ENCODE results near the gene OR2A2. TPM values are rescaled to one million over a fixed set of nuclear protein-coding genes. Genes with fewer than 3 reads are reported as not detected.

Gene OR2A2
- total RNA-seq, 2 donors from 2014 or later = not detected

Other genes starting within 250 kb of the OR2A2 start
- gene TCAF1, start 207.4 kb upstream of the OR2A2 start, total RNA-seq = 10 to 100 TPM in 1 of 2 donors, 1 to 10 TPM in 1; 7.4 to 13.5 TPM
- not detected for gene OR2F2, start 174.3 kb upstream of the OR2A2 start, total RNA-seq
- not detected for gene OR2F1, start 154.7 kb upstream of the OR2A2 start, total RNA-seq
- gene OR6B1, start 109.3 kb upstream of the OR2A2 start, total RNA-seq = not detected
- not detected for gene OR2A5, start 60.6 kb upstream of the OR2A2 start, total RNA-seq
- not detected for gene OR2A25, start 39.8 kb upstream of the OR2A2 start, total RNA-seq
- gene OR2A12, start 23.3 kb upstream of the OR2A2 start, total RNA-seq = not detected
- not detected for gene OR2A14, start 13.6 kb downstream of the OR2A2 start, total RNA-seq
- gene CTAGE4, start 73.9 kb downstream of the OR2A2 start, total RNA-seq = 1 to 10 TPM in 1 of 2 donors, under 1 TPM in 1; 0.38 to 1.7 TPM
- 1 to 10 TPM in 1 of 2 donors, not detected in 1; 1.2 TPM for gene ARHGEF35, start 86.2 kb downstream of the OR2A2 start, total RNA-seq
- gene OR2A42, start 130.0 kb downstream of the OR2A2 start, total RNA-seq = not detected
- not detected for gene OR2A7, start 155.2 kb downstream of the OR2A2 start, total RNA-seq
- gene CTAGE8, start 159.7 kb downstream of the OR2A2 start, total RNA-seq = under 1 TPM in 1 of 2 donors, not detected in 1; 0.31 TPM
- not detected for gene OR2A1, start 202.8 kb downstream of the OR2A2 start, total RNA-seq
- 1 to 10 TPM; 1.3 to 3.8 TPM for gene ARHGEF5, start 245.8 kb downstream of the OR2A2 start, total RNA-seq